KMS-11 (cell line): ENCODE results near the gene FHIP1B.

Experiments
- H2AFZ ChIP-seq: fragments of 200-600 bp; sonication (generic); 2 replicates; pipeline ENCODE4 v1.6.1; 2016; ENCODE audit warnings: antibody characterized with exemption, mixed run types, low read depth
- H3K27ac ChIP-seq: fragments of 200-600 bp; sonication (generic); 2 replicates; pipeline ENCODE4 v1.6.1; 2016; ENCODE audit warnings: mild to moderate bottlenecking, mixed run types
- H3K27me3 ChIP-seq: fragments of 200-600 bp; sonication (generic); 2 replicates; pipeline ENCODE4 v1.6.1; 2017; ENCODE audit warnings: mild to moderate bottlenecking, low read depth, mixed run types, moderate library complexity; ENCODE audit not compliant: insufficient read depth
- H3K36me3 ChIP-seq: fragments of 200-600 bp; sonication (generic); 2 replicates; pipeline ENCODE4 v1.6.1; 2017; ENCODE audit warnings: mild to moderate bottlenecking, mixed run types; ENCODE audit not compliant: insufficient read depth
- H3K4me1 ChIP-seq: fragments of 200-600 bp; sonication (generic); 2 replicates; pipeline ENCODE4 v1.6.1; 2016; ENCODE audit warnings: mild to moderate bottlenecking, low read depth, mixed run types; ENCODE audit not compliant: poor library complexity, severe bottlenecking
- H3K4me2 ChIP-seq: fragments of 200-600 bp; sonication (generic); 2 replicates; pipeline ENCODE4 v1.7.0; 2016; ENCODE audit warnings: mild to moderate bottlenecking, mixed run types
- H3K4me3 ChIP-seq: fragments of 200-600 bp; sonication (generic); IDR thresholded peaks from 2 replicates; pipeline ENCODE4 v1.6.1; 2017; ENCODE audit warnings: low read depth, low read length, mixed read lengths; ENCODE audit not compliant: insufficient read depth
- H3K79me2 ChIP-seq: fragments of 200-600 bp; sonication (generic); 2 replicates; pipeline ENCODE4 v1.6.1; 2016; ENCODE audit warnings: low read depth, mixed run types; ENCODE audit not compliant: insufficient read depth
- H3K9ac ChIP-seq: fragments of 200-600 bp; sonication (generic); 2 replicates; pipeline ENCODE4 v1.6.1; 2016; ENCODE audit warnings: mild to moderate bottlenecking, mixed run types
- H4K20me1 ChIP-seq: fragments of 200-600 bp; sonication (generic); 2 replicates; pipeline ENCODE4 v1.6.1; 2016; ENCODE audit warnings: mild to moderate bottlenecking, mixed run types; ENCODE audit not compliant: insufficient read depth
- CTCF ChIP-seq: fragments of 200-600 bp; sonication (generic); conservative IDR thresholded peaks from 2 replicates; pipeline ENCODE4 v1.6.1; 2017; ENCODE audit warnings: low read depth, mild to moderate bottlenecking, antibody characterized with exemption, low read length, moderate library complexity, mixed read lengths

Gene FHIP1B

GRCh38 chr11:6232899-6233298 is 1.5 kb downstream of the FHIP1B start:
- Histone ChIP-seq H3K4me2 (no peak overlapping the region; the same call in 1 of the 2 replicates), H3K9ac (no peak overlapping the region), H3K27me3 (no peaks in the 10 kb centered on the region), H3K4me1 (peaks cover 10% of the 10 kb centered on the region), H3K79me2 (peaks cover 15% of the 10 kb centered on the region; the same call in 1 of the 2 replicates), H2AFZ (no peak overlapping the region), H3K36me3 (no peaks in the 10 kb centered on the region), H4K20me1 (no peaks in the 10 kb centered on the region), H3K4me3 (no peak overlapping the region), H3K27ac (no peak overlapping the region)
- no peak for TF ChIP-seq CTCF

- peaks cover 10% of the 10 kb centered on the region for H3K4me1 ChIP-seq
- no peaks in the 10 kb centered on the region for H3K27me3 ChIP-seq
- H3K27ac ChIP-seq: no peak overlapping the region
- H2AFZ ChIP-seq: no peak overlapping the region
- H3K4me3 ChIP-seq: no peak overlapping the region
- H3K9ac ChIP-seq: no peak overlapping the region
- no peak overlapping the region for H3K4me2 ChIP-seq
- H3K36me3 ChIP-seq: no peaks in the 10 kb centered on the region
- H3K79me2 ChIP-seq: peaks cover 15% of the 10 kb centered on the region; the same call in 1 of the 2 replicates
- no peaks in the 10 kb centered on the region for H4K20me1 ChIP-seq
- TF ChIP-seq CTCF: no peak
Observed at GRCh38 chr11:6229911-6230310, 4.5 kb downstream of the FHIP1B start.

GRCh38 chr11:6228520-6228919 is 5.9 kb downstream of the FHIP1B start:
- Histone ChIP-seq H3K9ac (no peak overlapping the region), H3K4me1 (peaks cover 8% of the 10 kb centered on the region), H3K79me2 (peaks cover 7% of the 10 kb centered on the region; the same call in 1 of the 2 replicates), H3K36me3 (no peaks in the 10 kb centered on the region), H3K27ac (no peak overlapping the region), H3K4me3 (no peak overlapping the region), H4K20me1 (no peaks in the 10 kb centered on the region), H3K4me2 (no peak overlapping the region), H2AFZ (no peak overlapping the region), H3K27me3 (no peaks in the 10 kb centered on the region)
- no peak for TF ChIP-seq CTCF

GRCh38 chr11:6225896-6226295 is 8.5 kb downstream of the FHIP1B start:
- no peak overlapping the region for H3K4me2 ChIP-seq

More at GRCh38 chr11:6225896-6226295, 8.5 kb downstream of the FHIP1B start:
- H3K36me3 ChIP-seq: no peaks in the 10 kb centered on the region
- no peaks in the 10 kb centered on the region for H3K79me2 ChIP-seq
- no peak overlapping the region for H3K27ac ChIP-seq
- H3K27me3 ChIP-seq: no peaks in the 10 kb centered on the region
- no peak for TF ChIP-seq CTCF
- H3K9ac ChIP-seq: no peak overlapping the region
- no peaks in the 10 kb centered on the region for H4K20me1 ChIP-seq
- no peaks in the 10 kb centered on the region for H3K4me1 ChIP-seq
- H3K4me3 ChIP-seq: no peak overlapping the region
- no peak overlapping the region for H2AFZ ChIP-seq
